HCT116 (cell line): Measurements from ENCODE around the gene HCST. TPM values are rescaled to one million over a fixed set of nuclear protein-coding genes. Genes with fewer than 3 reads are reported as not detected.

ENCODE experiments used
- ATAC-seq: fragments of 200-7000 bp; cut with Tn5 transposase; 2 replicates; pipeline ENCODE4 v1.9.1; 2020; ENCODE audit warnings: mild to moderate bottlenecking, moderate library complexity
- Bru-seq: library from RNA; stranded (reverse); fragments of 400-500 nt; gene quantifications from one replicate; lab custom pipeline; 2021; lab: Mats Ljungman, UMichigan
- BruChase-seq, 2 experiments: library from RNA; stranded (reverse); fragments of 400-500 nt; gene quantifications; one replicate each; lab custom pipeline; 2021; lab: Mats Ljungman, UMichigan
- BruUV-seq: library from RNA; stranded (reverse); fragments of 400-500 nt; replicated peaks from 2 replicates; lab custom pipeline; 2021; lab: Mats Ljungman, UMichigan
- CTCF ChIA-PET: fragments of 300-600 bp; sonication (Branson Sonifier 250); formaldehyde crosslinking; loops from one replicate; lab custom pipeline; 2021; ENCODE audit warnings: antibody characterized with exemption; lab: Charles Lee
- POLR2A ChIA-PET: fragments of 300-600, 350-600 bp; sonication (Branson Sonifier 250); formaldehyde crosslinking; loops from one replicate; lab custom pipeline; 2021; ENCODE audit warnings: antibody characterized with exemption; lab: Charles Lee
- RAD21 ChIA-PET, 2 experiments: fragments of 300-600 bp; sonication (Branson Sonifier 250); formaldehyde crosslinking; loops; one replicate each; lab custom pipeline; 2023; ENCODE audit warnings: low total read pairs in 2 of 2; ENCODE audit not compliant: uncharacterized antibody in 2 of 2, unreplicated experiment in 2 of 2, low non-redundant PET in 1 of 2; lab: Charles Lee
- DNase-seq: peaks from one replicate; pipeline ENCODE4 v3.0.0-alpha.2; 2010; ENCODE audit warnings: low read depth, low spot score
- H2AFZ ChIP-seq: fragments of 200-600 bp; shearing (Covaris generic), sonication (generic); 2 replicates; pipeline ENCODE4 v1.6.1; 2017; ENCODE audit warnings: low read depth, mixed run types, mixed read lengths, antibody characterized with exemption, low read length; ENCODE audit not compliant: poor library complexity, severe bottlenecking
- H3K27ac ChIP-seq: 2 replicates; pipeline ENCODE4 v1.5.1; 2012; ENCODE audit warnings: low read depth, low read length
- H3K27me3 ChIP-seq: fragments of 200-600 bp; sonication (generic); 2 replicates; pipeline ENCODE4 v1.6.1; 2016; ENCODE audit warnings: mixed run types, low read length, mixed read lengths; ENCODE audit not compliant: insufficient read depth
- H3K36me3 ChIP-seq, 2 experiments: fragments of 200-500 bp in 1 of 2; fragments of 200-600 bp in 1 of 2; sonication (Bioruptor generic) in 1 of 2; sonication (generic) in 1 of 2; 2 replicates each; pipeline versions ENCODE4 v1.5.1 to v1.6.1; 2014 to 2016; ENCODE audit warnings: low read length in 2 of 2, inconsistent platforms in 1 of 2, mixed read lengths in 1 of 2, mixed run types in 1 of 2; ENCODE audit not compliant: insufficient read depth in 2 of 2, control insufficient read depth in 1 of 2
- H3K4me1 ChIP-seq, 2 experiments: fragments of 200-600 bp in 1 of 2; sonication (generic) in 1 of 2; 2 replicates each; pipeline versions ENCODE4 v1.5.1 to v1.6.1; 2012 to 2017; ENCODE audit warnings: low read length in 2 of 2, inconsistent platforms in 1 of 2, mild to moderate bottlenecking in 1 of 2, mixed read lengths in 1 of 2, mixed run types in 1 of 2, moderate library complexity in 1 of 2; ENCODE audit not compliant: insufficient read depth in 2 of 2, control insufficient read depth in 1 of 2
- H3K4me2 ChIP-seq: fragments of 200-600 bp; sonication (generic); 2 replicates; pipeline ENCODE4 v1.6.1; 2017; ENCODE audit warnings: mixed run types, low read length, mixed read lengths
- H3K4me3 ChIP-seq, 2 experiments: fragments of 200-600 bp in 1 of 2; sonication (generic) in 1 of 2; replicated peaks in 1 of 2; 2 replicates each; pipeline ENCODE4 v1.5.1; 2011 to 2016; ENCODE audit warnings: low read length in 2 of 2, control low read depth in 1 of 2, low read depth in 1 of 2, mild to moderate bottlenecking in 1 of 2, mixed read lengths in 1 of 2, mixed run types in 1 of 2
- H3K79me2 ChIP-seq: fragments of 200-600 bp; sonication (generic); 2 replicates; pipeline ENCODE4 v1.6.1; 2017; ENCODE audit warnings: mild to moderate bottlenecking, mixed run types, low read length, moderate library complexity, mixed read lengths; ENCODE audit not compliant: insufficient read depth
- H3K9ac ChIP-seq: fragments of 200-600 bp; sonication (generic); 2 replicates; pipeline ENCODE4 v1.6.1; 2016; ENCODE audit warnings: low read length, mixed read lengths
- H3K9me2 ChIP-seq: fragments of 200-600 bp; sonication (generic), shearing (Covaris generic); 2 replicates; pipeline ENCODE4 v1.6.1; 2017; ENCODE audit warnings: mixed run types, mild to moderate bottlenecking, moderate library complexity; ENCODE audit not compliant: insufficient read depth
- H3K9me3 ChIP-seq, 2 experiments: fragments of 200-500 bp in 1 of 2; fragments of 200-600 bp in 1 of 2; sonication (Bioruptor generic) in 1 of 2; sonication (generic) in 1 of 2; 2 replicates each; pipeline ENCODE4 v1.6.1; 2014 to 2017; ENCODE audit warnings: low read length in 2 of 2, mixed read lengths in 2 of 2, inconsistent platforms in 1 of 2, low read depth in 1 of 2, mild to moderate bottlenecking in 1 of 2, mixed run types in 1 of 2, moderate library complexity in 1 of 2; ENCODE audit not compliant: control insufficient read depth in 1 of 2, insufficient read depth in 1 of 2
- H4K20me1 ChIP-seq: fragments of 200-600 bp; sonication (generic), shearing (Covaris generic); 2 replicates; pipeline ENCODE4 v1.6.1; 2017; ENCODE audit warnings: mixed run types, mild to moderate bottlenecking, moderate library complexity; ENCODE audit not compliant: insufficient read depth
- EZH2phosphoT487 ChIP-seq: fragments of 200-600 bp; IDR thresholded peaks from 2 replicates; pipeline ENCODE4 v1.6.1; 2018; ENCODE audit warnings: antibody characterized with exemption, borderline replicate concordance
- POLR2AphosphoS5 ChIP-seq: IDR thresholded peaks from 2 replicates; pipeline ENCODE4 v1.6.1; 2011; ENCODE audit warnings: mild to moderate bottlenecking, low read depth, low read length, moderate library complexity
- REST ChIP-seq: IDR thresholded peaks from 2 replicates; pipeline ENCODE4 v1.6.1; 2012; ENCODE audit warnings: low read depth
- TCF7L2 ChIP-seq: IDR thresholded peaks from 2 replicates; pipeline ENCODE4 v1.7.0; 2011; ENCODE audit warnings: borderline replicate concordance, inconsistent platforms; ENCODE audit not compliant: insufficient read depth, insufficient read length; ENCODE audit errors: extremely low read depth
- YY1 ChIP-seq: IDR thresholded peaks from 2 replicates; pipeline ENCODE4 v1.6.1; 2011; ENCODE audit warnings: low read length, low read depth, moderate library complexity, mild to moderate bottlenecking; ENCODE audit not compliant: insufficient replicate concordance; ENCODE audit errors: extremely low read depth
- intact Hi-C: fragments of 100-400 bp; cut with micrococcal nuclease; formaldehyde crosslinking; loops from 2 replicates; pipeline ENCODE4 v1.10.0; 2022
- long read RNA-seq: library from polyadenylated mRNA; unstranded; transcript quantifications from one replicate; pipeline ENCODE4 v2.0.0, GENCODE V29; 2021; ENCODE audit not compliant: unreplicated experiment
- polyA plus RNA-seq: library from polyadenylated mRNA; unstranded; fragments of >200 nt; gene quantifications from 2 replicates; pipeline ENCODE4 v1.2.1, GENCODE V29; 2012; ENCODE audit warnings: missing spikeins
- total RNA-seq: library from RNA; stranded (reverse); gene quantifications from one replicate; pipeline ENCODE4 v1.2.1, GENCODE V29; 2021; ENCODE audit not compliant: unreplicated experiment

The HCST gene
- total RNA-seq (1.2 TPM), Bru-seq, nascent RNA (percentile 19 among the genes with signal in this experiment), BruChase-seq, experiment 1, labeled RNA remaining after a 6-hour chase (percentile 25 among the genes with signal in this experiment), BruChase-seq, experiment 2, labeled RNA remaining after a 2-hour chase (percentile 25 among the genes with signal in this experiment)
- 0.59 and 1.2 TPM in 2 replicates for polyA plus RNA-seq
- long read RNA-seq, partial matches to known transcripts: 0 of 3 reads
- long read RNA-seq, other reads (novel, unspliced or antisense): 3 of 3 reads

- H3K9me3 ChIP-seq: no peaks in the 10 kb centered on the region
- peaks cover 0 to 15% of the 10 kb centered on the region in 2 experiments; a peak in 1 of 4 replicates for H3K36me3 ChIP-seq
- H3K4me3 ChIP-seq: peak within 1 kb of the TSS; percentile 41 to 53
- H3K4me2 ChIP-seq: peak within 1 kb of the TSS; percentile 91
- H4K20me1 ChIP-seq: no peaks in the 10 kb centered on the region
- no peak within 1 kb of the TSS for H2AFZ ChIP-seq
- TF ChIP-seq YY1 (no peak), POLR2AphosphoS5 (no peak), EZH2phosphoT487 (no peak), TCF7L2 (no peak), REST (no peak)
- TF ChIP-seq, all 23 proteins: peak for 0
- H3K79me2 ChIP-seq: peaks cover 31% of the 10 kb centered on the region
- no peaks in the 10 kb centered on the region for H3K27me3 ChIP-seq
- intact Hi-C loops: no loop called here
- H3K27ac ChIP-seq: peak within 1 kb of the TSS; percentile 60; the same call in 1 of the 2 replicates
- DNase-seq (no peak), ATAC-seq (no peak)
- H3K9ac ChIP-seq: peak within 1 kb of the TSS; percentile 59
- ChIA-PET CTCF (no interaction called here), RAD21 (no interaction called here), POLR2A (no interaction called here)
- BruUV-seq: no TSS peak
- no peaks in the 10 kb centered on the region for H3K9me2 ChIP-seq
- peaks cover 22 to 58% of the 10 kb centered on the region in 2 experiments for H3K4me1 ChIP-seq
Observed at GRCh38 chr19:35901854-35902661, at the start of gene HCST. HCST (plus strand) TSS chr19:35902529; CDS start chr19:35902594, 65 bp downstream.
